H1 (cell line): ENCODE results near the gene DPF3. TPM values are rescaled to one million over a fixed set of nuclear protein-coding genes. Genes with fewer than 3 reads are reported as not detected.

ENCODE experiments used
- BCL11A ChIP-seq, 2 experiments: IDR thresholded peaks; one replicate each; pipeline ENCODE4 v1.6.1; 2011; ENCODE audit warnings: low read depth in 2 of 2, low read length in 2 of 2, mild to moderate bottlenecking in 2 of 2
- CTBP2 ChIP-seq: IDR thresholded peaks from 2 replicates; pipeline ENCODE4 v1.7.0; 2011; ENCODE audit warnings: borderline replicate concordance, mild to moderate bottlenecking, moderate library complexity, mixed read lengths, low read length; ENCODE audit not compliant: insufficient read depth, insufficient read length
- HDAC6 ChIP-seq: IDR thresholded peaks from one replicate; pipeline ENCODE4 v1.7.1; 2012; ENCODE audit warnings: low read depth, mild to moderate bottlenecking, inconsistent platforms, low read length, moderate library complexity
- SP1 ChIP-seq: IDR thresholded peaks from 2 replicates; pipeline ENCODE4 v1.6.1; 2011; ENCODE audit warnings: low read depth, low read length
- YY1 ChIP-seq: IDR thresholded peaks from 2 replicates; pipeline ENCODE4 v1.6.1; 2011; ENCODE audit warnings: low read depth, mild to moderate bottlenecking, low read length
- polyA plus RNA-seq, 7 experiments: library from polyadenylated mRNA; depleted of rRNA in 3 of 7; stranded (reverse) in 5 of 7; unstranded in 2 of 7; fragments of >200 nt in 5 of 7; fragments of 200-250 nt in 2 of 7; gene quantifications; 1 replicate in 5 of 7; 2 replicates in 1 of 7; 4 replicates in 1 of 7; pipeline versions ENCODE4 v1.2.1 to v1.2.3, GENCODE V29; 2011 to 2013; ENCODE audit warnings: missing spikeins in 2 of 7, mixed read lengths in 2 of 7
- total RNA-seq: library from RNA; stranded (reverse); fragmentation: NEBNext Ultra II Directional; extraction: Animal tissue kit (Norgen Biotek cat#: 25700); gene quantifications from 2 replicates; pipeline ENCODE4 v1.2.1, GENCODE V29; 2021

The DPF3 gene
- total and polyA plus RNA-seq, 2 of the 8 experiments (the other 6 are each of a cell fraction or from before 2014, with no cell fraction given): 0.19 TPM; not detected in 1

GRCh38 chr14:72600551-72601330 lies 293.2 kb downstream of the DPF3 start (continued):
- TF ChIP-seq YY1 (no peak), BCL11A (IDR thresholded peaks at IDR 0.05; ENCODE audit: low read depth in 2 of 2, low read length in 2 of 2) (no peak), HDAC6 (no peak), CTBP2 (no peak), SP1 (no peak)
